WTC11 (cell line): Measurements from ENCODE around the gene TIMM10.

Experiments used
- ATF3 ChIP-seq: sonication (generic); formaldehyde crosslinking; conservative IDR thresholded peaks from 2 replicates; pipeline ENCODE4 v1.8.1; 2022; ENCODE audit warnings: mild to moderate bottlenecking, missing genetic modification reagents
- ATF6 ChIP-seq: sonication (generic); formaldehyde crosslinking; IDR thresholded peaks from 2 replicates; pipeline ENCODE4 v1.8.1; 2023; ENCODE audit warnings: mild to moderate bottlenecking, missing genetic modification reagents
- CTCF ChIP-seq: fragments of 200-600 bp; IDR thresholded peaks from 2 replicates; pipeline ENCODE4 v1.8.0; 2022; ENCODE audit warnings: antibody characterized with exemption
- E2F5 ChIP-seq: sonication (generic); formaldehyde crosslinking; IDR thresholded peaks from 2 replicates; pipeline ENCODE4 v1.8.1; 2022; ENCODE audit warnings: mild to moderate bottlenecking, moderate library complexity, missing genetic modification reagents
- NFYB ChIP-seq: sonication (generic); formaldehyde crosslinking; conservative IDR thresholded peaks from 2 replicates; pipeline ENCODE4 v1.8.0; 2022; ENCODE audit warnings: low read depth, missing genetic modification reagents
- NR2C2 ChIP-seq: sonication (generic); formaldehyde crosslinking; IDR thresholded peaks from 2 replicates; pipeline ENCODE4 v1.8.0; 2022; ENCODE audit warnings: mild to moderate bottlenecking, missing genetic modification reagents
- TEAD4 ChIP-seq: sonication (generic); formaldehyde crosslinking; IDR thresholded peaks from 2 replicates; pipeline ENCODE4 v1.8.0; 2022; ENCODE audit warnings: mild to moderate bottlenecking, missing genetic modification reagents
- USF2 ChIP-seq: sonication (generic); formaldehyde crosslinking; IDR thresholded peaks from 2 replicates; pipeline ENCODE4 v1.8.1; 2023; ENCODE audit warnings: mild to moderate bottlenecking, missing genetic modification reagents, moderate library complexity
- ZNF138 ChIP-seq: sonication (generic); formaldehyde crosslinking; conservative IDR thresholded peaks from 2 replicates; pipeline ENCODE4 v1.8.1; 2022; ENCODE audit warnings: mild to moderate bottlenecking, moderate library complexity, missing genetic modification reagents
- ZNF281 ChIP-seq: sonication (generic); formaldehyde crosslinking; IDR thresholded peaks from 2 replicates; pipeline ENCODE4 v1.8.0; 2023; ENCODE audit warnings: mild to moderate bottlenecking, missing genetic modification reagents
- ZNF423 ChIP-seq: fragments of 250-450 bp; sonication (Bioruptor Pico); IDR thresholded peaks from 2 replicates; pipeline ENCODE4 v2.1.2; 2022; ENCODE audit warnings: mild to moderate bottlenecking, moderate library complexity

GRCh38 chr11:57515332-57516060, 15.1 kb downstream of the TIMM10 start, which contains the start of gene SLC43A1:
- TF ChIP-seq ATF6 (CRISPR knock-in tag) (no peak), USF2 (CRISPR knock-in tag) (peak; percentile 93), TEAD4 (no peak), ZNF281 (no peak), CTCF (no peak), ATF3 (no peak), ZNF138 (no peak), NFYB (no peak), E2F5 (CRISPR knock-in tag) (no peak), ZNF423 (CRISPR knock-in tag) (no peak), NR2C2 (no peak)
